Measurements from ENCODE around the gene DTX1.

DNA sequence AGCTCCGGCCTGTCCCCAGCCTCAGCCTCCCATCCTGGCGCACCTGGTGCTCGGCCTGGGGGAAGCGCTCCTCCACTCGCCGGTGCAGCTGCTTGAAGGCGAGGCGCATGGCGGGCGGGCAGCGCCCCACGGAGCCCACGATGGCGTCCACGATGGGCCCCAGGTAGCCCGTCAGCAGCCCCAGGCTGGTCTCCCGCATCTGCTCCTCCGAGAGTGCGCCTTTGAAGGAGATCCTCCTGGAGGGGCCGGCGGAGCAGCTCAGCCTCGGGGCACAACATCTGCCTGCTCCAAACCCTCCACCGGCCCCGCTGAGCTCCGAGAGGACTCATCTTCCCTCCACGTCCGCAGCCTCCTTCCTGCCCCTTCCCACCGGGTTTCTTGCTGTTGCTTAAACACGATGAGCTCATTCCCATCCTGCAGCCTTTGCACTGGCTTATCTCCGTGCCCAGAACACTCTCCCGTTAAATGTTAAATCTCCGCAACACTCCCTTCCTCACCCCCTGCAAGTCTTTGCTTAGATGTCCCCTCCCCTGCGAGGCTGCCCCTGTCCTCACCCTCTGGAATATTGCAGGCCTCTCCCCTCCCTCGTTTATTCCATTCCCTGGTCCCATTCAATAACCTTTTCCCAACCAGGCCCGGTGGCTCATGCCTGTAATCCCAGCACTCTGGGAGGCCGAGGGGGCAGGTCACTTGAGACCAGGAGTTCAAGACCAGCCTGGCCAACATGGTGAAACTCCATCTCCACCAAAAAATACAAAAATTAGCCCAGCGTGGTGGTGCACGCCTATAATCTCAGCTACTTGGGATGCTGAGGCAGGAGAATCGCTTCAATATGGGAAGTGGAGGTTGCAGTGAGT lies 55.7 kb downstream of the DTX1 start:
- TF ChIP-seq POLR2AphosphoS5 (IDR thresholded peaks at IDR 0.05; ENCODE audit: borderline replicate concordance, low read depth, low read length), result no peak
- no peak for TF ChIP-seq EZH2 (IDR thresholded peaks at IDR 0.05)
- TF ChIP-seq FOXP2 (optimal IDR thresholded peaks at IDR 0.05; ENCODE audit: control extremely low read depth, extremely low read length, insufficient read depth), result no peak
